Measurements from ENCODE around the gene G0S2.

- TF ChIP-seq CTCF (conservative IDR thresholded peaks at IDR 0.05; ENCODE audit: low read depth, low read length) (no peak), EZH2 (IDR thresholded peaks at IDR 0.05; ENCODE audit: borderline replicate concordance, low read depth, low read length, poor library complexity, severe bottlenecking) (no peak)
These were observed 14.3 kb downstream of the G0S2 start for GRCh38 chr1:209689477-209689876.

All from A673 (cell line).